HG02981 (cell line): Measurements from ENCODE around the gene PTBP3.
A peak's percentile ranks its signal among the peaks of the same experiment; 100 is the strongest.
"Not testable (repeated sequence)": the region's sequence is repeated elsewhere in the genome, so short reads cannot be mapped to it uniquely, and the experiment has no call there.

Source experiments
- ATAC-seq: cut with Tn5 transposase; IDR thresholded peaks from one replicate; pipeline ENCODE4 v1.9.1; 2021; ENCODE audit warnings: mild to moderate bottlenecking, moderate library complexity; ENCODE audit not compliant: unreplicated experiment

Gene PTBP3

GRCh38 chr9:112332977-112333638 is at the start of gene PTBP3:
TSS of gene PTBP3 (minus strand) at chr9:112333619. CDS start at chr9:112297865, 35,754 bp downstream.
- peak; percentile 54 for ATAC-seq

- no peak for ATAC-seq
These were observed 49.3 kb upstream of the PTBP3 start for GRCh38 chr9:112382501-112383364.

GRCh38 chr9:112382066-112382465 is 48.6 kb upstream of the PTBP3 start:
- no peak for ATAC-seq

GRCh38 chr9:112380825-112381221 is 47.4 kb upstream of the PTBP3 start:
- no peak for ATAC-seq

GRCh38 chr9:112380102-112380824 is 46.8 kb upstream of the PTBP3 start, which contains the start of gene HSDL2:
TSS of gene HSDL2 (plus strand) at chr9:112380108. CDS start at chr9:112380164, 56 bp downstream.
- ATAC-seq, result peak; percentile 18

- ATAC-seq, result peak; percentile 84
These were observed 46.0 kb upstream of the PTBP3 start for GRCh38 chr9:112379177-112380101.

GRCh38 chr9:112378328-112379176 is 45.1 kb upstream of the PTBP3 start:
- ATAC-seq, result peak; percentile 3

GRCh38 chr9:112377684-112378327 is 44.4 kb upstream of the PTBP3 start:
- no peak for ATAC-seq

GRCh38 chr9:112377087-112377486 is 43.7 kb upstream of the PTBP3 start:
- no peak for ATAC-seq

GRCh38 chr9:112375361-112375760 is 41.9 kb upstream of the PTBP3 start:
- ATAC-seq, result no peak

GRCh38 chr9:112374232-112374631 is 40.8 kb upstream of the PTBP3 start:
- not testable (repeated sequence) for ATAC-seq

GRCh38 chr9:112373666-112374065 is 40.2 kb upstream of the PTBP3 start:
- not testable (repeated sequence) for ATAC-seq

GRCh38 chr9:112371060-112371459 is 37.6 kb upstream of the PTBP3 start:
- ATAC-seq, result no peak

- ATAC-seq, result no peak
These were observed 36.4 kb upstream of the PTBP3 start for GRCh38 chr9:112369817-112370216.

- no peak for ATAC-seq
These were observed 34.0 kb upstream of the PTBP3 start for GRCh38 chr9:112367465-112367864.

- ATAC-seq, result no peak
These were observed 33.2 kb upstream of the PTBP3 start for GRCh38 chr9:112366591-112366990.

- ATAC-seq, result not testable (repeated sequence)
These were observed 31.8 kb upstream of the PTBP3 start for GRCh38 chr9:112365257-112365656.

- ATAC-seq, result no peak
These were observed 31.3 kb upstream of the PTBP3 start for GRCh38 chr9:112364761-112365160.

- no peak for ATAC-seq
These were observed 28.2 kb upstream of the PTBP3 start for GRCh38 chr9:112361601-112362000.
